Neural progenitor cell (in vitro differentiated cells): ENCODE results near the gene ETV1. TPM values are rescaled to one million over a fixed set of nuclear protein-coding genes. Genes with fewer than 3 reads are reported as not detected.

Experiments
- DNase-seq: peaks from one replicate; pipeline ENCODE4 v3.0.0-alpha.2; 2016; ENCODE audit warnings: low spot score
- H2AFZ ChIP-seq: fragments of 200-600 bp; sonication (generic); replicated peaks from 2 replicates; pipeline ENCODE4 v1.6.1; 2016; ENCODE audit warnings: antibody characterized with exemption
- H3F3A ChIP-seq: fragments of 200-600 bp; sonication (generic); 2 replicates; pipeline ENCODE4 v1.6.1; 2016; ENCODE audit warnings: antibody characterized with exemption, low read depth
- H3K27ac ChIP-seq: fragments of 200-600 bp; sonication (generic); 2 replicates; pipeline ENCODE4 v1.5.1; 2016; ENCODE audit warnings: mild to moderate bottlenecking
- H3K27me3 ChIP-seq: fragments of 200-600 bp; sonication (generic); 2 replicates; pipeline ENCODE4 v1.6.1; 2016; ENCODE audit warnings: mild to moderate bottlenecking, moderate library complexity
- H3K36me3 ChIP-seq: fragments of 200-600 bp; sonication (generic); 2 replicates; pipeline ENCODE4 v1.5.1; 2016
- H3K4me1 ChIP-seq: fragments of 200-600 bp; sonication (generic); 2 replicates; pipeline ENCODE4 v1.6.1; 2016; ENCODE audit warnings: mixed run types
- H3K4me2 ChIP-seq: fragments of 200-600 bp; sonication (generic); 2 replicates; pipeline ENCODE4 v1.6.1; 2016
- H3K4me3 ChIP-seq: fragments of 200-600 bp; sonication (generic); 2 replicates; pipeline ENCODE4 v1.5.1; 2016
- H3K79me2 ChIP-seq: fragments of 200-600 bp; sonication (generic); 2 replicates; pipeline ENCODE4 v1.6.1; 2016; ENCODE audit warnings: low read depth
- H3K9ac ChIP-seq: fragments of 200-600 bp; sonication (generic); 2 replicates; pipeline ENCODE4 v1.6.1; 2016
- H3K9me3 ChIP-seq: fragments of 200-600 bp; sonication (generic); 2 replicates; pipeline ENCODE4 v1.5.1; 2016; ENCODE audit warnings: low read depth
- H4K20me1 ChIP-seq: fragments of 200-600 bp; sonication (generic); 2 replicates; pipeline ENCODE4 v1.6.1; 2016; ENCODE audit warnings: low read depth
- H3K27ac Mint-ChIP-seq: 3 replicates; pipeline ENCODE4 v1.8.0; 2021; ENCODE audit warnings: mixed read lengths
- H3K27me3 Mint-ChIP-seq: 2 replicates; pipeline ENCODE4 v1.8.0; 2022; ENCODE audit warnings: low read depth, mild to moderate bottlenecking, inconsistent platforms, moderate library complexity, mixed read lengths; ENCODE audit not compliant: insufficient read depth
- H3K36me3 Mint-ChIP-seq: 3 replicates; pipeline ENCODE4 v1.8.0; 2021; ENCODE audit warnings: mixed read lengths
- H3K4me1 Mint-ChIP-seq: 3 replicates; pipeline ENCODE4 v1.8.0; 2021; ENCODE audit warnings: mixed read lengths
- H3K4me3 Mint-ChIP-seq: 3 replicates; pipeline ENCODE4 v1.8.0; 2021; ENCODE audit warnings: mild to moderate bottlenecking, moderate library complexity, mixed read lengths
- H3K9me3 Mint-ChIP-seq: 3 replicates; pipeline ENCODE4 v1.8.0; 2020; ENCODE audit warnings: mixed read lengths
- EZH2 ChIP-seq: fragments of 200-600 bp; sonication (generic); IDR thresholded peaks from 2 replicates; pipeline ENCODE4 v1.6.1; 2017; ENCODE audit warnings: antibody characterized with exemption, mild to moderate bottlenecking, moderate library complexity
- EZH2phosphoT487 ChIP-seq: fragments of 200-600 bp; sonication (generic); IDR thresholded peaks from 2 replicates; pipeline ENCODE4 v1.6.1; 2017; ENCODE audit warnings: antibody characterized with exemption
- total RNA-seq: library from RNA; depleted of rRNA; stranded (reverse); fragments of >200 nt; gene quantifications from 2 replicates; pipeline ENCODE4 v1.2.3, GENCODE V29; 2015; ENCODE audit warnings: low replicate concordance
- TF ChIP-seq, protein P1 (sequence below): fragments of 200-600 bp; sonication (generic); IDR thresholded peaks from 2 replicates; pipeline ENCODE4 v1.5.1; 2017; ENCODE audit warnings: antibody characterized with exemption, mild to moderate bottlenecking

ETV1 gene
- total RNA-seq, 1 donor from 2014 or later, result 36.8 TPM

- Histone ChIP-seq H3K9me3 (no peaks in the 10 kb centered on the region), H3K4me3 (no peak overlapping the region), H2AFZ (no peak overlapping the region), H3K27ac (no peak overlapping the region), H3K4me2 (no peak overlapping the region), H3K27me3 (no peaks in the 10 kb centered on the region), H3K9ac (no peak overlapping the region), H3K36me3 (peaks cover 4% of the 10 kb centered on the region), H3K79me2 (peaks cover 5% of the 10 kb centered on the region), H3F3A (no peaks in the 10 kb centered on the region), H3K4me1 (no peaks in the 10 kb centered on the region), H4K20me1 (no peaks in the 10 kb centered on the region)
- TF ChIP-seq EZH2 (no peak), EZH2phosphoT487 (no peak)
- TF ChIP-seq, protein P1, sequence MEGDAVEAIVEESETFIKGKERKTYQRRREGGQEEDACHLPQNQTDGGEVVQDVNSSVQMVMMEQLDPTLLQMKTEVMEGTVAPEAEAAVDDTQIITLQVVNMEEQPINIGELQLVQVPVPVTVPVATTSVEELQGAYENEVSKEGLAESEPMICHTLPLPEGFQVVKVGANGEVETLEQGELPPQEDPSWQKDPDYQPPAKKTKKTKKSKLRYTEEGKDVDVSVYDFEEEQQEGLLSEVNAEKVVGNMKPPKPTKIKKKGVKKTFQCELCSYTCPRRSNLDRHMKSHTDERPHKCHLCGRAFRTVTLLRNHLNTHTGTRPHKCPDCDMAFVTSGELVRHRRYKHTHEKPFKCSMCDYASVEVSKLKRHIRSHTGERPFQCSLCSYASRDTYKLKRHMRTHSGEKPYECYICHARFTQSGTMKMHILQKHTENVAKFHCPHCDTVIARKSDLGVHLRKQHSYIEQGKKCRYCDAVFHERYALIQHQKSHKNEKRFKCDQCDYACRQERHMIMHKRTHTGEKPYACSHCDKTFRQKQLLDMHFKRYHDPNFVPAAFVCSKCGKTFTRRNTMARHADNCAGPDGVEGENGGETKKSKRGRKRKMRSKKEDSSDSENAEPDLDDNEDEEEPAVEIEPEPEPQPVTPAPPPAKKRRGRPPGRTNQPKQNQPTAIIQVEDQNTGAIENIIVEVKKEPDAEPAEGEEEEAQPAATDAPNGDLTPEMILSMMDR, result no peak
- H3K36me3 Mint-ChIP-seq, result peaks cover 10% of the 10 kb centered on the region
- H3K27me3 Mint-ChIP-seq, result peaks cover 2% of the 10 kb centered on the region
- H3K4me1 Mint-ChIP-seq, result no peaks in the 10 kb centered on the region
- no peak overlapping the region for H3K4me3 Mint-ChIP-seq
- no peak overlapping the region for H3K27ac Mint-ChIP-seq
- no peaks in the 10 kb centered on the region for H3K9me3 Mint-ChIP-seq
- DNase-seq, result no peak
These were observed 34.0 kb downstream of the ETV1 start for GRCh38 chr7:13955494-13955893.

DNA sequence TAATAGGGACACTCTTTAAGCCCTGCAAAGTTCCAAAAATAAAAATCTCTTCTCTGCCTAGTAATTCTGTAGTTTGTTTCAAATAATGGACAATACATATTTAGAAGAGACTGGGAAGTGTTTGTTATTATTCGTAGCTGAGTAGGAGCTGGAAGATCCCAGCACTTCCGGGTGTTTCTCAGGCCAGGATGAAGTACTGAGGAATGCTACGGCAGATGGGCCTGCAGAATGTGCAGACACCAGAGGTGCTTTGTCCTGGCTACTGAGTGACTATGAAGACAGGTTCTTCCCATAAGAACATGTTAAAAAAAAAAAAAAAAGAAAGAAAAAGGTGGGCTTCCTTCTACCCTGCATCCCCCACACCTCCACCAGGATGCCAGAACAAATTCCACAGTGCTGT, 36.1 kb downstream of the ETV1 start:
- Histone ChIP-seq H3K79me2 (peaks cover 5% of the 10 kb centered on the region), H2AFZ (no peak overlapping the region), H3F3A (no peaks in the 10 kb centered on the region), H3K4me3 (no peak overlapping the region), H3K4me2 (no peak overlapping the region), H3K27ac (no peak overlapping the region), H3K9me3 (no peaks in the 10 kb centered on the region), H3K9ac (no peak overlapping the region), H3K36me3 (peaks cover 4% of the 10 kb centered on the region), H3K27me3 (no peaks in the 10 kb centered on the region), H4K20me1 (no peaks in the 10 kb centered on the region), H3K4me1 (no peaks in the 10 kb centered on the region)
- TF ChIP-seq, protein P1, result no peak
- TF ChIP-seq EZH2phosphoT487, result no peak
- TF ChIP-seq EZH2, result no peak
- Mint-ChIP-seq H3K9me3 (no peaks in the 10 kb centered on the region), H3K27me3 (peaks cover 2% of the 10 kb centered on the region), H3K4me1 (no peaks in the 10 kb centered on the region), H3K36me3 (peaks cover 10% of the 10 kb centered on the region), H3K4me3 (no peak overlapping the region), H3K27ac (no peak overlapping the region)
- DNase-seq, result no peak

GRCh38 chr7:13952921-13953320, 36.5 kb downstream of the ETV1 start:
- H3K4me1 ChIP-seq, result no peaks in the 10 kb centered on the region
- Mint-ChIP-seq H3K4me1 (no peaks in the 10 kb centered on the region), H3K27ac (no peak overlapping the region)

More at GRCh38 chr7:13952921-13953320, 36.5 kb downstream of the ETV1 start:
- H3K4me3 Mint-ChIP-seq, result no peak overlapping the region
- H3K79me2 ChIP-seq, result peaks cover 5% of the 10 kb centered on the region
- H3K9me3 Mint-ChIP-seq, result no peaks in the 10 kb centered on the region
- H3F3A ChIP-seq, result no peaks in the 10 kb centered on the region
- H3K36me3 ChIP-seq, result peaks cover 4% of the 10 kb centered on the region
- no peak overlapping the region for H3K27ac ChIP-seq
- H3K36me3 Mint-ChIP-seq, result peaks cover 12% of the 10 kb centered on the region
- H3K27me3 ChIP-seq, result no peaks in the 10 kb centered on the region
- H3K27me3 Mint-ChIP-seq, result peaks cover 2% of the 10 kb centered on the region
- no peak overlapping the region for H3K9ac ChIP-seq
- H3K4me3 ChIP-seq, result no peak overlapping the region
- H2AFZ ChIP-seq, result no peak overlapping the region
- no peak for DNase-seq
- no peaks in the 10 kb centered on the region for H3K9me3 ChIP-seq
- TF ChIP-seq, protein P1, result no peak
- TF ChIP-seq EZH2 (no peak), EZH2phosphoT487 (no peak)
- no peaks in the 10 kb centered on the region for H4K20me1 ChIP-seq
- no peak overlapping the region for H3K4me2 ChIP-seq
